ENCODE data around the gene CRYM. TPM values are rescaled to one million over a fixed set of nuclear protein-coding genes. Genes with fewer than 3 reads are reported as not detected.
"Not testable (repeated sequence)": the region's sequence is repeated elsewhere in the genome, so short reads cannot be mapped to it uniquely, and the experiment has no call there.

CRYM gene
- polyA plus RNA-seq, 4 donors, result 8.0 to 11.0 (median 8.9) TPM

DNA sequence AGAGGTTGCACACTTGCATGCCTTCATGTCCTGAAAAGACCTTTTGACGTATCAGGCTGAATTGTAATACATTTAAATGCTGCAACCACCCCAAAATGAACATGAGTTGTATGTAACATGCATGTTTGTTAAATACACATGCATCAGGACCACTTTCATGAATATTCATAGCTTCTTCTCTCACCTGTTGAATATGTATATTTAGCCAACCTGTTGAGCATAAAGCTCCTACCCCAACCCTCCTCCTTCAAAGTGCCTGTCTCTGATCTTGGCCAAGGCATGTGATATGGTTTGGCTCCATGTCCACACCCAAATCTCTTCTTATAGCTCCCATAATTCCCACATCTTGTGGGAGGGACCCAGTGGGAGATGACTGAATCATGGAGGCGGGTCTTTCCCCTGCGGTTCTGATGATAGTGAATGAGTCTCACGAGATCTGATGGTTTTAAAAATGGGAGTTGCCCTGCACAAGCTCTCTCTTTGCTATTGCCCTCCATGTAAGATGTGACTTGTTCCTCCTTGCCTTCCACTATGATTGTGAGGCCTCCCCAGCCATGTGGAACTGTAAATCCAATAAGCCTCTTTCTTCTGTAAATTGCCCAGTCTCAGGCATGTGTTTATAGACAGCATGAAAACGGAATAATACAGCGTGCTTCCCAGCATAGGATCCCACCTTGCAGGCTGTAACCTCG, 3.8 kb upstream of the CRYM start:
- DNase-seq (ENCODE audit: low read depth in 4 of 4, low spot score in 3 of 4), result no peak

GRCh38 chr16:21279501-21279900, 1.4 kb upstream of the CRYM start:
- no peak for DNase-seq (ENCODE audit: low read depth in 4 of 4, low spot score in 3 of 4)

GRCh38 chr16:21277045-21277926, 804 bp downstream of the CRYM start:
- no peak for DNase-seq (ENCODE audit: low read depth in 4 of 4, low spot score in 3 of 4)

GRCh38 chr16:21276090-21276489, 2.0 kb downstream of the CRYM start:
- DNase-seq (ENCODE audit: low read depth in 4 of 4, low spot score in 3 of 4), result no peak

- no peak for DNase-seq (ENCODE audit: low read depth in 4 of 4, low spot score in 3 of 4)
Observed at GRCh38 chr16:21275529-21275928, 2.6 kb downstream of the CRYM start.

GRCh38 chr16:21274172-21274726, 3.8 kb downstream of the CRYM start:
- no peak for DNase-seq (ENCODE audit: low read depth in 4 of 4, low spot score in 3 of 4)

GRCh38 chr16:21272763-21273162, 5.3 kb downstream of the CRYM start:
- not testable (repeated sequence) for DNase-seq (ENCODE audit: low read depth in 4 of 4, low spot score in 3 of 4)

GRCh38 chr16:21272253-21272652, 5.8 kb downstream of the CRYM start:
- no peak for DNase-seq (ENCODE audit: low read depth in 4 of 4, low spot score in 3 of 4)

DNA sequence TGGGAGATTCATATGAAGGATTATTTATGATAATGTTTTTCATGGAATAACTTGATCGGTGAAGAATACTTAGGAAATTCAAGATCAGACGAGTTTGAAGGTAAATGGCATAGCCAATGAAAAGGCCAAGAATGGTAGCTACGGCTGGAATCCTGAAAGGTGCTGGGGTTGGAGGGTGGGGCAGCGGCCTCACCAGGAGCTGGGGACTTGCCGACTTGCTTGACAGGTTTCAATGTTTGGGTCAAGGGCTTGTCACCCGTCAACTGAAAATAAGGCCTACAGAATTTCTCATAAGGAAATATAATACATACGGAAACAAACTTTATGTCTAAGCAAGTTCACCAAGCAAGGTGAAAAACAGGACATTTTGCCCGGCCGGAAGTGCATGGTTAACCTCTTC, 9.9 kb downstream of the CRYM start:
- no peak for DNase-seq (ENCODE audit: low read depth in 4 of 4, low spot score in 3 of 4)

DNA sequence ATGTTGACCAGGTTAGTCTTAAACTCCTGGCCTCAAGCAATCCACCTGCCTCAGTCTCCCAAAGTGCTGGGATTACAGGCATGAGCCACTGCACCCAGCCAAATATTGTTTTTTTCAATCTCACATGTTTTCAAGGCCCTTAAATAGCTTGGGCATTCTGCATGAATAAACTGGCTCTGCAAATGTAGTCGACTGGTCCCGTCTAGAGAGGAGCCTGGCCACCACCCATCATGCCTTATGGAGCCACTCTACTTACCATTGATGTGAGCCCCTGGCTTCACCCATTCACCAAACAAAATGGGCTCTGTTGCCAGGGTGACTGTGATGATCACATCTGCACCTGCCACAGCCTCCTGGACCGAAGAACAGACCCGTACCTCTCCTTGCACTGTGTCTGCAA, 10.8 kb downstream of the CRYM start:
- no peak for DNase-seq (ENCODE audit: low read depth in 4 of 4, low spot score in 3 of 4)

GRCh38 chr16:21265104-21265837, 12.8 kb downstream of the CRYM start:
- no peak for DNase-seq (ENCODE audit: low read depth in 4 of 4, low spot score in 3 of 4)

- no peak for DNase-seq (ENCODE audit: low read depth in 4 of 4, low spot score in 3 of 4)
Observed at GRCh38 chr16:21264571-21265036, 13.5 kb downstream of the CRYM start.

GRCh38 chr16:21263640-21264570, 14.2 kb downstream of the CRYM start:
- peak in 2 of 4 donors; percentile 50 to 51 for DNase-seq (ENCODE audit: low read depth in 4 of 4, low spot score in 3 of 4)

DNA sequence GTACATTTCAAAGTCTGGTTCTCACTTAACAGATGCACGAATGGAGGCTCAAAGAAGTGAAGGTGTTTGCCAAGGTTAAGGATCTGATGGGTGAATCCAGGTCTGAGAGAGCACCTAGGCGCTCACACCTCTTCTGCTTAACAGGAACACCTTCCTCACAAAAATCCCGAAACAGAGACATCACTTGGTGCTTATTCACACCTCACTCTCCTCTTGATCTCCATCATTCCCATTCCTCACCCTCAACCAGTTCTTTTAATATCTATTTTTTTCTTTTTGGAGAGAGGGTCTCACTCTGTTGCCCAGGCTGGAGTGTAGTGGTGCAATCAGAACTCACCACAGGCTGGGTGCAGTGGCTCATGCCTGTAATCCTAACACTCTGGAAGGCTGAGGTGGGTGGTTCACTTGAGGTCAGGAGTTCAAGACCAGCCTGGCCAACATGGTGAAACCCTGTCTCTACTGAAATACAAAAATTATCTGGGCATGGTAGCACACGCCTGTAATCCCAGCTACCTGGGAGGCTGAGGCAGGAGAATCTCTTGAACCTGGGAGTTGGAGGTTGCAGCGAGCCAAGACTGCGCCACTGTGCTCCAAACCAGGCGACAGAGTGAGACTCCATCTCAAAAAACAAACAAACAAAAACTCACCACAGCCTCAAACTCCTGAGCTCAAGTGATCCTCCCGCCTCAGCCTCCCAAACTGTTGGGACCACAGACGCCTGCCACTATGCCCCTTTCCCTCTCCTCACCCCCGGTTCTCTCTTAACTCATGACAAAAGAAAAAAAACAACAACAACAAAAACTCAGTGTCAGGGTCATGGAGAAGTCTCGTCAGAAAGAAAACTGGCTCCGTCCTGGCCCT, 15.1 kb downstream of the CRYM start:
- no peak for DNase-seq (ENCODE audit: low read depth in 4 of 4, low spot score in 3 of 4)

- DNase-seq (ENCODE audit: low read depth in 4 of 4, low spot score in 3 of 4), result peak in 2 of 4 donors; percentile 24 to 40
Observed at GRCh38 chr16:21260870-21261791, 17.0 kb downstream of the CRYM start.

GRCh38 chr16:21257284-21257683, 20.8 kb downstream of the CRYM start:
- DNase-seq (ENCODE audit: low read depth in 4 of 4, low spot score in 3 of 4), result no peak

DNA sequence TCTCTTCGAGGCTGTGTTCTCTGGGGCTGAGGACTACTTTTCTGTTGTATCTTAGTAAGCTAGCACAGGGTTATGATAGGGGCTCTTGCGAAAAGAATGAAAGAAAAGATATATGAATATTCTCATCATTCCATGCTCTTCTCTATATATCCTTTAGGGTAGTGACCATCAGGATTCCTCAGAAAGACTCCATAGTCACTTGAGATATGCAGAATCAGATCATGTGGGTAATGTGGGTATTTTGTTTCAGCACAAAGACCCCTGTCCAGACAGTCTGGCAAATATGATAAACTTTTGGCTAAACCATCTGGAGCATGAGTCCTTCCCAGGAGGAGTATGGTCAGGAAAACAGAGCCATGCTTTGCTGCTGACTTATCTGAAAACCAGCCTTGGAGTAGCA, 21.5 kb downstream of the CRYM start:
- no peak for DNase-seq (ENCODE audit: low read depth in 4 of 4, low spot score in 3 of 4)

DNA sequence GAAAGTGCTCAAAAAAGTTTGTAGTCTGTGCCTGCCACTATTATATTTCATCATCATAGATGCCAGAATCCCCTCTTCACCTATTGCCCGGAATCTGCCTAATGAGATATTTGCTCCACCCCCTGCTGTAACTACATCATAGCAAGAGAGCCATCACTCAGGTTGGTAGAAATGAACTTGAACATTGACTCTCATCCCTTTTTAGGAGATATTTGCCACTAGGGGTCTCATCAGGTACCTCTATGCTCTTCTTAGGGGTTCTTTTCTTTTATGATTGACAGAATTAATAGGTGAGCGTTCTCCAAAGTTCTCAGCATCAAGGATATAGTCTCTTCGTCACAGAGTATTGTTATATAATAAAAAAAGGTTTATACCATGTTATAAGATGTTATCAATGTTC, 24.6 kb downstream of the CRYM start:
- DNase-seq (ENCODE audit: low read depth in 4 of 4, low spot score in 3 of 4), result no peak
